MM.1S (cell line): ENCODE results near the gene PPAT.

ENCODE experiments used
- DNase-seq: peaks from one replicate; pipeline ENCODE4 v3.0.0-alpha.2; 2015
- H2AFZ ChIP-seq: fragments of 300-600 bp; sonication (generic); 2 replicates; pipeline ENCODE4 v1.6.0; 2016; ENCODE audit warnings: antibody characterized with exemption, low read length
- H3F3A ChIP-seq: fragments of 300-600 bp; sonication (generic); 2 replicates; pipeline ENCODE4 v1.6.1; 2016; ENCODE audit warnings: mild to moderate bottlenecking, antibody characterized with exemption, low read length, moderate library complexity, mixed read lengths; ENCODE audit not compliant: insufficient read depth
- H3K27ac ChIP-seq: fragments of 300-600 bp; sonication (generic); 2 replicates; pipeline ENCODE4 v1.5.1; 2016; ENCODE audit warnings: mild to moderate bottlenecking, low read length
- H3K27me3 ChIP-seq: fragments of 300-600 bp; sonication (generic); replicated peaks from 2 replicates; pipeline ENCODE4 v1.6.0; 2016; ENCODE audit warnings: low read length; ENCODE audit not compliant: insufficient read depth
- H3K36me3 ChIP-seq: fragments of 300-600 bp; sonication (generic); replicated peaks from 2 replicates; pipeline ENCODE4 v1.6.1; 2016; ENCODE audit warnings: mild to moderate bottlenecking, low read length, mixed read lengths; ENCODE audit not compliant: insufficient read depth
- H3K4me1 ChIP-seq: fragments of 300-600 bp; sonication (generic); 2 replicates; pipeline ENCODE4 v1.6.1; 2016; ENCODE audit warnings: low read length, mixed read lengths
- H3K4me2 ChIP-seq: fragments of 300-600 bp; sonication (generic); 2 replicates; pipeline ENCODE4 v1.6.0; 2016; ENCODE audit warnings: low read depth, low read length
- H3K4me3 ChIP-seq: fragments of 300-600 bp; sonication (generic); 2 replicates; pipeline ENCODE4 v1.5.1; 2016; ENCODE audit warnings: low read length, mixed read lengths
- H3K79me2 ChIP-seq: fragments of 300-600 bp; sonication (generic); 2 replicates; pipeline ENCODE4 v1.6.1; 2016; ENCODE audit warnings: mixed run types, low read length, mixed read lengths
- H3K9ac ChIP-seq: fragments of 300-600 bp; sonication (generic); 2 replicates; pipeline ENCODE4 v1.6.1; 2016; ENCODE audit warnings: low read length, mixed read lengths
- H3K9me2 ChIP-seq: fragments of 300-600 bp; sonication (generic); replicated peaks from 2 replicates; pipeline ENCODE4 v1.6.1; 2016; ENCODE audit warnings: mild to moderate bottlenecking, low read length, mixed read lengths; ENCODE audit not compliant: insufficient read depth
- H3K9me3 ChIP-seq: fragments of 300-600 bp; sonication (generic); replicated peaks from 2 replicates; pipeline ENCODE4 v1.6.1; 2016; ENCODE audit warnings: mild to moderate bottlenecking, low read length, mixed read lengths; ENCODE audit not compliant: insufficient read depth
- H4K20me1 ChIP-seq: fragments of 300-600 bp; sonication (generic); 2 replicates; pipeline ENCODE4 v1.6.1; 2016; ENCODE audit warnings: mild to moderate bottlenecking, low read length, moderate library complexity, mixed read lengths; ENCODE audit not compliant: insufficient read depth
- EZH2 ChIP-seq: fragments of 300-600 bp; sonication (generic); optimal IDR thresholded peaks from 2 replicates; pipeline ENCODE3; 2017; ENCODE audit warnings: low read depth, mild to moderate bottlenecking, antibody characterized with exemption, low read length, mixed read lengths
- EZH2phosphoT487 ChIP-seq: fragments of 300-600 bp; sonication (generic); IDR thresholded peaks from 2 replicates; pipeline ENCODE4 v1.6.1; 2018; ENCODE audit warnings: antibody characterized with exemption, low read length
- TF ChIP-seq, protein P1 (sequence below): fragments of 300-600 bp; sonication (generic); IDR thresholded peaks from 2 replicates; pipeline ENCODE4 v1.5.1; 2016; ENCODE audit warnings: antibody characterized with exemption, low read length, mixed read lengths

The PPAT gene

DNA sequence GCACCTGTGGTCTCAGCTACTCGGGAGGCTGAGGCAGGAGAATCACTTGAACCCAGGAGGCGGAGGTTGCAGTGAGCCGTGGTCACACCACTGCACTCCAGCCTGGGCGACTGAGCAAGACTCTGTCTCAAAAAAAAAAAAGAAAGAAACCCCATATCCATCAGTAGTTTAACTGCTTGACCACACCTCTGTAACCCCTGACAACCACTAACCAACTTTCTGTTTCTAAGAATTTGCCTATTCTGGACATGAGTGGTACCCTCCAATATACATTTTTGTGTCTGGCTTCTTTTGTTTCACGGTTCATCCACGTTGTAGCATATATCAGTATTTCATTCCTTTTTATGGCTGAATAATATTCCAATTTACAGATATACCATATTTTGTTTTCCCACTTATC lies 9.1 kb downstream of the PPAT start:
- H3K27ac ChIP-seq = no peak overlapping the region
- no peaks in the 10 kb centered on the region for H3K36me3 ChIP-seq
- no peak overlapping the region for H3K4me3 ChIP-seq
- peaks cover 4% of the 10 kb centered on the region; the same call in 1 of the 2 replicates for H3K4me1 ChIP-seq
- no peak overlapping the region for H3K9ac ChIP-seq
- no peaks in the 10 kb centered on the region for H3K9me2 ChIP-seq
- peaks cover 100% of the 10 kb centered on the region for H3K79me2 ChIP-seq
- H3F3A ChIP-seq = no peaks in the 10 kb centered on the region
- H2AFZ ChIP-seq = no peak overlapping the region
- TF ChIP-seq EZH2phosphoT487 (no peak), EZH2 (no peak)
- TF ChIP-seq, protein P1, sequence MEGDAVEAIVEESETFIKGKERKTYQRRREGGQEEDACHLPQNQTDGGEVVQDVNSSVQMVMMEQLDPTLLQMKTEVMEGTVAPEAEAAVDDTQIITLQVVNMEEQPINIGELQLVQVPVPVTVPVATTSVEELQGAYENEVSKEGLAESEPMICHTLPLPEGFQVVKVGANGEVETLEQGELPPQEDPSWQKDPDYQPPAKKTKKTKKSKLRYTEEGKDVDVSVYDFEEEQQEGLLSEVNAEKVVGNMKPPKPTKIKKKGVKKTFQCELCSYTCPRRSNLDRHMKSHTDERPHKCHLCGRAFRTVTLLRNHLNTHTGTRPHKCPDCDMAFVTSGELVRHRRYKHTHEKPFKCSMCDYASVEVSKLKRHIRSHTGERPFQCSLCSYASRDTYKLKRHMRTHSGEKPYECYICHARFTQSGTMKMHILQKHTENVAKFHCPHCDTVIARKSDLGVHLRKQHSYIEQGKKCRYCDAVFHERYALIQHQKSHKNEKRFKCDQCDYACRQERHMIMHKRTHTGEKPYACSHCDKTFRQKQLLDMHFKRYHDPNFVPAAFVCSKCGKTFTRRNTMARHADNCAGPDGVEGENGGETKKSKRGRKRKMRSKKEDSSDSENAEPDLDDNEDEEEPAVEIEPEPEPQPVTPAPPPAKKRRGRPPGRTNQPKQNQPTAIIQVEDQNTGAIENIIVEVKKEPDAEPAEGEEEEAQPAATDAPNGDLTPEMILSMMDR = no peak
- H3K4me2 ChIP-seq = no peak overlapping the region
- peaks cover 53% of the 10 kb centered on the region for H4K20me1 ChIP-seq
- H3K9me3 ChIP-seq = no peaks in the 10 kb centered on the region
- no peak for DNase-seq
- no peaks in the 10 kb centered on the region for H3K27me3 ChIP-seq

DNA sequence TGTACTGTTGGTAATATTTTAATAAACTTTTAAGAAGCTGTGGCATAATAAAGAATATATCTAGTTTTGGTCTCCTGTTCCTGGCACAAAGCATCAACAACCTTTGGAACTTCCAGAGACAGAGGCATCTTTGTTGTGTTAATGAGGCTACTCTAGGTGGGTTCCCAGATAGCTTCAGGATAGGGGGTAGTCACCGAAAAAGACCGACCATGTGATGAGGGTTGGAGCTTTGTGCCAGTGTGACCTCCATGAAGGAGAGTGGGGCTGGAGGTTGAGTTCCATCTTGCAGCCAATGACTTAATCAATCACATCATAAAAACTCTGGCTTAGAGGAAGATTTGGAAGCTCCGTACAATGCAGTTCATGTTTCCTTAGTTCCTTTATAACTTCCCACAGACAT lies 9.9 kb downstream of the PPAT start:
- no peak overlapping the region for H2AFZ ChIP-seq
- H3K4me2 ChIP-seq = no peak overlapping the region
- H3K79me2 ChIP-seq = peaks cover 100% of the 10 kb centered on the region
- peaks cover 4% of the 10 kb centered on the region; the same call in 1 of the 2 replicates for H3K4me1 ChIP-seq
- H3K36me3 ChIP-seq = no peaks in the 10 kb centered on the region
- no peak for DNase-seq
- H3K4me3 ChIP-seq = no peak overlapping the region
- no peak overlapping the region for H3K9ac ChIP-seq
- no peak overlapping the region for H3K27ac ChIP-seq
- TF ChIP-seq EZH2 = no peak
- TF ChIP-seq, protein P1 = no peak
- no peak for TF ChIP-seq EZH2phosphoT487
- H3K27me3 ChIP-seq = no peaks in the 10 kb centered on the region
- H3F3A ChIP-seq = no peaks in the 10 kb centered on the region
- H3K9me3 ChIP-seq = no peaks in the 10 kb centered on the region
- no peaks in the 10 kb centered on the region for H3K9me2 ChIP-seq
- peaks cover 46% of the 10 kb centered on the region for H4K20me1 ChIP-seq

DNA sequence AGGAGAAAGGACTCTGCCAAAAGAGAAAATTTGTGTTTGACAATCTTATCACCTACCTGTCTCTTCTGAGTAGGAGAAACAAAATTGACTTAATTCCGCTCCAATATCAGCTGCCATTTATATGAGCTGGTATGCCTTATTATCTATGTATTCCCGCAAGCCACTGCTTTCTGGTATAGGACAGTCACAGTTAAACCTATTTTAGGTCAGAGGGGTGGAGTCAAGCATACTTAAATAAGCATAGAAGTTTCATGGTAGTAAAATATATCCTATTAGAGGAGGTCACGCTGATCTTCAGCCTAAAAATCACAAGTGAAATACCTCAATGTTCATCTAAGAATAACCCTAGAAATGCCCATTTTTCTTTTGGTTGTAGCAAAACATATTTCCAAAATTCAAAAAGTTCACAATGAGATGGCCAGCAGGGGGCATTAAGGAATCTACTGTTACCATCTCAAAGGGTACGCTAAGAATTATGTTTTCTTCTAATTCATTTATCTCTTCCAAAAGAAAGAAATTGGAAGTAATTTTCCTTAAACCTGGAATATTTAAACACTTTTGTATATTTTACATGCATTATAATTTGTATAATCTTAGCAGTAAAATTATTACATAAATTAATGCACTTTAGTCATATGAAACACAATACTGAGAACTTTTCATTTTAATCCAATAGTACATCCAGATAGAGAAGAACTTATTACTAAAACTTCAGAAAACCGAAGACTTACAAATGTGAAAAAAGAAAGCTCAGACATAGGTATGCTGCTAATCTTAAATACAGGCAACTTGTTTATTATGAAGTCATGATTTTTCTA lies 10.5 kb downstream of the PPAT start:
- peaks cover 100% of the 10 kb centered on the region for H3K79me2 ChIP-seq
- H3K27ac ChIP-seq = no peak overlapping the region
- no peak for TF ChIP-seq EZH2
- TF ChIP-seq, protein P1 = peak; percentile 65
- no peaks in the 10 kb centered on the region for H3K36me3 ChIP-seq
- H3K4me2 ChIP-seq = no peak overlapping the region
- no peak overlapping the region for H3K4me3 ChIP-seq
- H3K9me3 ChIP-seq = no peaks in the 10 kb centered on the region
- peaks cover 46% of the 10 kb centered on the region for H4K20me1 ChIP-seq
- no peak overlapping the region for H2AFZ ChIP-seq
- H3F3A ChIP-seq = no peaks in the 10 kb centered on the region
- H3K9ac ChIP-seq = no peak overlapping the region
- H3K9me2 ChIP-seq = no peaks in the 10 kb centered on the region
- H3K4me1 ChIP-seq = peaks cover 4% of the 10 kb centered on the region; the same call in 1 of the 2 replicates
- DNase-seq = peak; percentile 49
- no peaks in the 10 kb centered on the region for H3K27me3 ChIP-seq
